Sigmoid colon (tissue), 3 donors: ENCODE results near the gene ATRNL1.

ENCODE experiments used
- POLR2A ChIP-seq, 2 donors: fragments of 450-650 bp; IDR thresholded peaks; one replicate each; pipeline ENCODE4 v1.6.1; 2016; ENCODE audit warnings: antibody characterized with exemption in 2 of 2, mild to moderate bottlenecking in 2 of 2, moderate library complexity in 2 of 2
- TF ChIP-seq, protein P1 (sequence below), 4 experiments: fragments of 450-650 bp in 3 of 4; fragments of 200-600 bp in 1 of 4; IDR thresholded peaks; one replicate each; pipeline ENCODE4 v1.5.1; 2016 to 2019; ENCODE audit warnings: antibody characterized with exemption in 4 of 4, mild to moderate bottlenecking in 3 of 4, moderate library complexity in 2 of 4

DNA sequence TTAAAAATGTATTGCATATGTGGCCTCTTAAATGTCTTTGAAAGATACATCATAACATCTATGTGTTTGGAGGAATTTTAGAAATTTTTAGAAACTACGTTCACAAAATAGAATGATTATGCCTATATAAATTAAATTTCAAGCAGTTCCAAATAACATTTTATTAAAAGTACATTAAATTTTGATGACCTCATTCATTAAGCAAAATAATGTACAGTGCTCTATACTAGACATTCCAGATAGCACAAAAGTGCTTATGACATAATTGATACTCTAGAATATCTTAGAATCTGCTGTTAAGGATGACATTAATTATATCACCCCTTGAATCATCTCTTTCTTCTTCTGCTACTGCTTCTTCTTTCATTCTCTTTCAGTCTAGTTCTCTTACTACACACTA is 650.9 kb downstream of the ATRNL1 start:
- TF ChIP-seq, protein P1, sequence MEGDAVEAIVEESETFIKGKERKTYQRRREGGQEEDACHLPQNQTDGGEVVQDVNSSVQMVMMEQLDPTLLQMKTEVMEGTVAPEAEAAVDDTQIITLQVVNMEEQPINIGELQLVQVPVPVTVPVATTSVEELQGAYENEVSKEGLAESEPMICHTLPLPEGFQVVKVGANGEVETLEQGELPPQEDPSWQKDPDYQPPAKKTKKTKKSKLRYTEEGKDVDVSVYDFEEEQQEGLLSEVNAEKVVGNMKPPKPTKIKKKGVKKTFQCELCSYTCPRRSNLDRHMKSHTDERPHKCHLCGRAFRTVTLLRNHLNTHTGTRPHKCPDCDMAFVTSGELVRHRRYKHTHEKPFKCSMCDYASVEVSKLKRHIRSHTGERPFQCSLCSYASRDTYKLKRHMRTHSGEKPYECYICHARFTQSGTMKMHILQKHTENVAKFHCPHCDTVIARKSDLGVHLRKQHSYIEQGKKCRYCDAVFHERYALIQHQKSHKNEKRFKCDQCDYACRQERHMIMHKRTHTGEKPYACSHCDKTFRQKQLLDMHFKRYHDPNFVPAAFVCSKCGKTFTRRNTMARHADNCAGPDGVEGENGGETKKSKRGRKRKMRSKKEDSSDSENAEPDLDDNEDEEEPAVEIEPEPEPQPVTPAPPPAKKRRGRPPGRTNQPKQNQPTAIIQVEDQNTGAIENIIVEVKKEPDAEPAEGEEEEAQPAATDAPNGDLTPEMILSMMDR (IDR thresholded peaks at IDR 0.05), result no peak
- TF ChIP-seq POLR2A (IDR thresholded peaks at IDR 0.05), result no peak
